ENCODE measurements around the gene LBR.

LBR gene

DNA sequence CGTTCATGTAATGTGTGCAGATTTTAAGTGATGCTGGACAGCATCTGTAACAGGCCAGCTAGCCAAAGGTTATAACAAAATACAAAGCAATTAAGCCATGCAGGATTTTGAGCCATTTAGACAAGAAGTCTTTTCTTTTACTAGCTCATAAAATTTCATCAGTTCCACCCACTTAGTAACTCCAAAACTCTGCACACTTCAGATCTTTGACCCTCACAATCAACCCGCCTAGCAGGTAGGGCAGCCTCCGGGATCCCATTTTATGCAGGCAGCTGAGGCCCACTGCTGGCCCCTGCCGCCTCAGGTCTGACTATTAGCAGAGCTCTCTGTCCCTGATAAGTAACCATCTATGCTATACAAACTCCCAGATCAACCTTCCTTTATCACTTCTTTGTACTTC lies 9.2 kb downstream of the LBR start:
- Histone ChIP-seq H4K20me1 (ENCODE audit: insufficient read depth, low read length) (no peaks in the 10 kb centered on the region), H3K9me3 (ENCODE audit: low read length) (no peaks in the 10 kb centered on the region), H3K4me3 (ENCODE audit: low read depth, low read length, poor library complexity, severe bottlenecking) (no peak overlapping the region), H3K9me2 (ENCODE audit: low read depth, low read length) (no peaks in the 10 kb centered on the region), H2AFZ (ENCODE audit: low read length) (no peak overlapping the region), H3K36me3 (ENCODE audit: insufficient read depth, low read length) (peaks cover 99% of the 10 kb centered on the region), H3K4me2 (ENCODE audit: low read length) (no peak overlapping the region), H3K4me1 (ENCODE audit: insufficient read depth, low read length, severe bottlenecking) (peaks cover 13% of the 10 kb centered on the region), H3K27me3 (ENCODE audit: insufficient read depth, low read length) (no peaks in the 10 kb centered on the region), H3K79me2 (ENCODE audit: insufficient read depth, low read length) (peaks cover 43% of the 10 kb centered on the region), H3F3A (ENCODE audit: insufficient read depth, low read length) (no peaks in the 10 kb centered on the region), H3K9ac (ENCODE audit: low read length) (no peak overlapping the region), H3K27ac (ENCODE audit: low read depth, low read length, poor library complexity, severe bottlenecking) (no peak overlapping the region)
- TF ChIP-seq, protein P1, sequence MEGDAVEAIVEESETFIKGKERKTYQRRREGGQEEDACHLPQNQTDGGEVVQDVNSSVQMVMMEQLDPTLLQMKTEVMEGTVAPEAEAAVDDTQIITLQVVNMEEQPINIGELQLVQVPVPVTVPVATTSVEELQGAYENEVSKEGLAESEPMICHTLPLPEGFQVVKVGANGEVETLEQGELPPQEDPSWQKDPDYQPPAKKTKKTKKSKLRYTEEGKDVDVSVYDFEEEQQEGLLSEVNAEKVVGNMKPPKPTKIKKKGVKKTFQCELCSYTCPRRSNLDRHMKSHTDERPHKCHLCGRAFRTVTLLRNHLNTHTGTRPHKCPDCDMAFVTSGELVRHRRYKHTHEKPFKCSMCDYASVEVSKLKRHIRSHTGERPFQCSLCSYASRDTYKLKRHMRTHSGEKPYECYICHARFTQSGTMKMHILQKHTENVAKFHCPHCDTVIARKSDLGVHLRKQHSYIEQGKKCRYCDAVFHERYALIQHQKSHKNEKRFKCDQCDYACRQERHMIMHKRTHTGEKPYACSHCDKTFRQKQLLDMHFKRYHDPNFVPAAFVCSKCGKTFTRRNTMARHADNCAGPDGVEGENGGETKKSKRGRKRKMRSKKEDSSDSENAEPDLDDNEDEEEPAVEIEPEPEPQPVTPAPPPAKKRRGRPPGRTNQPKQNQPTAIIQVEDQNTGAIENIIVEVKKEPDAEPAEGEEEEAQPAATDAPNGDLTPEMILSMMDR (IDR thresholded peaks at IDR 0.05; ENCODE audit: low read length) = no peak
- no peak for TF ChIP-seq EZH2 (IDR thresholded peaks at IDR 0.05; ENCODE audit: borderline replicate concordance, low read length)

DNA sequence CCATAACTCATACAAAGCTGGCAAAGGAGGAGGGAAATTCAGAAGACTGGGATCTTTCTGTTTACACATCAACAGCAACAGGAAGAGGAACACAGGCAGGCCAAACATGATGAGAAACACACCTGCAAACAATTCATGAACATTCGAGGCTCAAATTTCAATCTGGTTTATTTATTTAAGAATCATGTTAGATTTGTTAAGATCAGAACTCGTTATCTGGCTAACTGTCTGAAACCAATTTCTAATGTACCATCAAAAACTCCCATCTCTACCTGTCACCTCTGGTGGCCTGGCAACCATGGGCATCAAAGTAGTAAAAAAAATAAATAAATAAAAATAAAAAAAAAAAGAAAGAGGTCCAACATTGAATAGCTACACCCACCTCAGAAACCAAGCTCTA lies 9.8 kb downstream of the LBR start:
- Histone ChIP-seq H3K4me3 (ENCODE audit: low read depth, low read length, poor library complexity, severe bottlenecking) (no peak overlapping the region), H3F3A (ENCODE audit: insufficient read depth, low read length) (no peaks in the 10 kb centered on the region), H2AFZ (ENCODE audit: low read length) (no peak overlapping the region), H3K9me3 (ENCODE audit: low read length) (no peaks in the 10 kb centered on the region), H3K36me3 (ENCODE audit: insufficient read depth, low read length) (peaks cover 99% of the 10 kb centered on the region), H4K20me1 (ENCODE audit: insufficient read depth, low read length) (no peaks in the 10 kb centered on the region), H3K9me2 (ENCODE audit: low read depth, low read length) (no peaks in the 10 kb centered on the region), H3K27me3 (ENCODE audit: insufficient read depth, low read length) (no peaks in the 10 kb centered on the region), H3K79me2 (ENCODE audit: insufficient read depth, low read length) (peaks cover 38% of the 10 kb centered on the region), H3K9ac (ENCODE audit: low read length) (no peak overlapping the region), H3K4me2 (ENCODE audit: low read length) (no peak overlapping the region), H3K4me1 (ENCODE audit: insufficient read depth, low read length, severe bottlenecking) (peaks cover 7% of the 10 kb centered on the region), H3K27ac (ENCODE audit: low read depth, low read length, poor library complexity, severe bottlenecking) (no peak overlapping the region)
- TF ChIP-seq, protein P1 (IDR thresholded peaks at IDR 0.05; ENCODE audit: low read length) = no peak
- no peak for TF ChIP-seq EZH2 (IDR thresholded peaks at IDR 0.05; ENCODE audit: borderline replicate concordance, low read length)

DNA sequence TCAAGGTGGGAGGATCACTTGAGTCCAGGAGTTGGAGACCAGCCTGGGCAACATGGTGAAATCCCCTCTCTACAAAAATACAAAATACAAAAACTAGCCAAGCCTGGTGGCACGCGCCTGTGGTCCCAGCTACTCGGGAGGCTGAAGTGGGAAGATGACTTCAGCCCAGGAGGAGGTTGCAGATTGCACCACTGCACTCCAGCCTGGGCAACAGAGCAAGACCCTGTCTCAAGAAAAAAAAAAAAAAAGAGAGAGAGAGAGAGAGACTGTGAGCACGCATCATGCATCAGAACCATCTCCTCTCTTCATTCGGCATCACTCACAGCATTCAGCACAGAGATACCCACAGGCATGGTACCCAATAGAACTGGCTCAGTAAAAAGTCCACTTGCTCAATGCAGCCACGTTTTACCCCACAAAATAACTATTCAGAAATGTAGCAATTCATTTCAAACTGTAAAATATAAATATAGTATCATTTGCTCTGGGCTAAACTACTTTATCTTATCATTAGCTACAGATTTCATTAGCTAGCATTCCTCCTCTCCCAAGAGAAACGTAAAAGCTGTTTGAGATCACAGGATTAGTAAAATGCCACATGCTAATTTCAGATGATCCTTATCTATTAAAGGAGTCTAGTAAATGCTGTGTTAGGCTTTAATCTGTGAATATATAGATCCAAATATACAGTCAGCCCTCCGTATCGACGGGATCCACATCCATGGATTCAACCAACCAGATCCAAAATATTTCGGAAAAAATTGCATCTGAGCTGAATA lies 11.7 kb downstream of the LBR start:
- no peak overlapping the region for H3K9ac ChIP-seq (ENCODE audit: low read length)
- H3F3A ChIP-seq (ENCODE audit: insufficient read depth, low read length) = no peaks in the 10 kb centered on the region
- no peaks in the 10 kb centered on the region for H3K27me3 ChIP-seq (ENCODE audit: insufficient read depth, low read length)
- H3K4me3 ChIP-seq (ENCODE audit: low read depth, low read length, poor library complexity, severe bottlenecking) = no peak overlapping the region
- H3K9me3 ChIP-seq (ENCODE audit: low read length) = no peaks in the 10 kb centered on the region
- no peak for TF ChIP-seq EZH2 (IDR thresholded peaks at IDR 0.05; ENCODE audit: borderline replicate concordance, low read length)
- TF ChIP-seq, protein P1 (IDR thresholded peaks at IDR 0.05; ENCODE audit: low read length) = no peak
- H3K4me2 ChIP-seq (ENCODE audit: low read length) = no peak overlapping the region
- H3K27ac ChIP-seq (ENCODE audit: low read depth, low read length, poor library complexity, severe bottlenecking) = no peak overlapping the region
- no peak overlapping the region for H2AFZ ChIP-seq (ENCODE audit: low read length)
- peaks cover 99% of the 10 kb centered on the region for H3K36me3 ChIP-seq (ENCODE audit: insufficient read depth, low read length)
- no peaks in the 10 kb centered on the region for H3K4me1 ChIP-seq (ENCODE audit: insufficient read depth, low read length, severe bottlenecking)
- no peaks in the 10 kb centered on the region for H4K20me1 ChIP-seq (ENCODE audit: insufficient read depth, low read length)
- H3K9me2 ChIP-seq (ENCODE audit: low read depth, low read length) = no peaks in the 10 kb centered on the region
- peaks cover 20% of the 10 kb centered on the region; the same call in 1 of the 2 replicates for H3K79me2 ChIP-seq (ENCODE audit: insufficient read depth, low read length)

All from OCI-LY1 (cell line).